CD4-positive, alpha-beta T cell treated with Interleukin-4 for 4 hours (primary cell): ENCODE data around the gene ING4.

ENCODE experiments used
- DNase-seq: peaks from one replicate; pipeline ENCODE4 v3.0.0-alpha.2; 2020

The ING4 gene

DNA sequence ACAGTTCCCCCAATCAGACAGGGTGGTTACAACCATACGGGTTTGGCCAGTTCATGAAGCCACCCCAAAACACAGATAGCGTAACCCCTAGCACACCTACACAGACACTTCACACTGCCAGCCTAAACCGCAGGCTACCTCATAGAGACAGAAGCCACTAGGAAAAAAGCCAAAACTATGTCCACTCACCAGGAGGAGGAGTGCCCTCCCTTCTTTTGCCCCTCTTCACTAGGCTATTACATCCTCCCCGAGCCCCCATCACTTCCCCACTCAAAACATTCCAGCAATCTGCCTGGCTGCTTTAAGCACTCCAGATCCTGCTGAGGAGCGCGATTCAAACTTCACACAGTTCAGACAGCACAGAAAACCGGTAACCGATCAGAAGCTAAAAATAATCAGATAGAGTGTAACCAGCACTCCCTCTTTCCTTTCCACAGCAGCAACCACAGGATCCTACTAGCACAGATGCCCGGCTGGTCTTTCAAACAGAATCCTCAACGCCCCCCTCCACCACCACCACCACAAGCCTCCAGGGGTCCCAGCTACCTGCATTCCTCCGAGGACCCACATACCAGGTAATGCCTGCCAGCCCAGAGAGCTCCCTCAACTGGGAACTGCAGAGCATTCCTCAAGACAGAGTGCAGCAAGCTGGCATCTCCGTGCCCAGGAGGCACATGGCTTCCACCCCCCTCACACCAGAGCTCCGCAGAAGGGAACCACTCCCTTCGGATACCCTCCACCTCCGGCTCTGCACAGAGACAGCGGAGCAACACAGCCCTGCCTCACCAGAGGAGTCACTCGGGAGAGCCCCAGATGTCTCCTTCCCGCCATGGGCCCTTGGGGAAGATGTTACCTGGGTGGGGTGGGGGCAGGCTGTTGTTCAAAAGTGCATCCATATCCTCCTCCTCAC, 57.2 kb downstream of the ING4 start:
- peak; percentile 64 for DNase-seq

DNA sequence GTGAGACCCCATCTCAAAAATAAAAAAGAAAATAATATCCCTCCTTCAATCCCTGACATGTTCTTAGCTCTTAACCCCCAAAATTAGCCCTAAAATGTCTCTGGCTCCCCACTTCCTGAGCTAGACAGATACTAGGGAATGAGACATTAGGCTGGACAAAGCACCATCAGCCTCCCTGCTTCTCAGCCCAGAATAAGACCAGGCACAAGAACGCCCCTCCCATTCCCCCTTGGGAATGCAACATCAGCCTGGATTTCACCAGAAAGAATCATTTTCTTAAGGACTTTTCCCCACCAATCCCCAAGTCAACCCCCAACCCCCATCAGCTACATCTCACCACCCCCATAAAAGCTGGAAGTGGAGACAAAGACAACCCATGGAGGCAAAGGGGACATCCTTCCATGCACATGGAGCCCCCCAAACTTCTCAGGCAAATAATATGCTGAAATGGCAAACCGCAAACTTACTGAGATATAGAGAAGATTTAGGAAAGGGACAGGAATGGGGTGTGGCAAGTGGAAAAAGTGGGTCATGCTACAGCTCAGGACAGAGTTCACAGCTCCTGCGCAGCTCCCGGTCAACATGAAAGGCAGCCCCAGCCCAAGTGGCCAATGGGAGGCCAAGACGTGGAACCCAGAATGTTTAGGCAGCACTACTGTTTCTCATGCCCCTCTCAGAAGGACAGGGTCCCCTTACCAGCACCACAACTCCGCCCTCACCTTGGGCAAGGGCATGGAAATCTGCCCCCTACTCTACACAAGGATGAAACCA, 58.5 kb downstream of the ING4 start:
- no peak for DNase-seq

DNA sequence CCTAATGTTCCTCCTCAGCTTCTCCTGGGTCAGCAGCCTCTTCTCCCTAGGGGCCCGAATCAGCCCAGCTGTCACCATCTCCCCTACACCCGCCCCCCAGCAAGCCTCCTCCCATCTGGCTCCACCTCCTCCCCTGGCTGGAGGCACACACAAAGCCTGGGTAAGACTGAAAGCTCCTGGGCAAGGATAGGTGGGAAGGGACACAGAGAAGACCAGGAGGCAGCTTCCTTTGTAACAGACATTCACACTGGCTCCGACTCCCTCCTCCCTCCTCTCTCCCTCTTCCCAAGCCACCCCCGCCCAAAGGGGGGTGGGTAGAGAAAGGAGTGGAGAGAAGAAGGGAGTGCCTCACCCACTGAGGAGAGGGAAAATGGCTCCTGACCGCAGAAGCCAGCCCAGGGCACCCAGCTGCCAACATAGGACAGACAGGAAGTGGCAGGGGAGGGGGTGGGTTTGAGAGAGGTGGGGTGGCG, 59.8 kb downstream of the ING4 start:
- peak; percentile 45 for DNase-seq

DNA sequence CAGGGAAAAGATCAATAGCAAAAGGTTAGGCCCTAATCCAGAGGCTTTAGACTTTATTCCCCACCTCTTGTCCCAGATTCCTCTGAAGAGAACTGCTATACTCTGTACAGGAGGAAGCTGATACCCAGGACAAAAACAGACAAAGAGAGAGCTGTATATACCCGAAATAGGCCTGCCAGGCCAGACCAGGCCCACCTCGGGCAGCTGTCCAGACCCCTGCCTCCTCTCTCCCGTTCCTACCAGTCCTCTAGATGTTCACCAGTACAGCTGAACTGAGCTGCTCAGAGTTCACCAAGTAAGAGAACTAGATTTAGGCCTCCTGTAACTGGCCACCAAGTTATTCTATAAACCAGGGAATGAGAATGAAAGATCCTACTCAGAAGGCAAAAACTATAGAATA, 60.4 kb downstream of the ING4 start:
- DNase-seq, result no peak
